ENCODE data around the gene TDRD7.

DNA sequence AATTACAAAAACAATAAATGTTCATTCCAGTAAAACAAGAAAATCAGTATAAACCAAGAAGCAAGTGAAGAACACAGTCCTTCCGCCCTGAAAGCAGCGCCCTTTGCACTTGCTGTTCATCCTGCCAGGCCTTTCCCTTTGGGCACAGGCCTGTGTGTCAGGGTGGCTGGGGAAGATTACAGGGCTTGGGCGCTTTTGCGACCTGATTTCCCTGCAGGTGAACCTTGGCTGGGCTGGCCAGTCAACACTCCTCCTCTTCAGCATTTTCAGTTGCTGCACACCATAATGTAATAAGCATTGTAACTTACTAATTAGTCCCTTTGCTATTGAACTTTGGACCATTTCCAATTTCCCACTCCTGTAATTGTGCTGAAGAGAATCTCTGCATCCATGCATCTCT is 38.6 kb upstream of the TDRD7 start:
- TF ChIP-seq POLR2A (IDR thresholded peaks at IDR 0.05; ENCODE audit: low read depth, low read length) (no peak), TAF1 (IDR thresholded peaks at IDR 0.05; ENCODE audit: borderline replicate concordance, low read depth, low read length) (no peak)
